B cell (primary cell): ENCODE results near the gene GTPBP4. TPM values are rescaled to one million over a fixed set of nuclear protein-coding genes. Genes with fewer than 3 reads are reported as not detected.

Experiments used
- ATAC-seq: fragments of 200-7000 bp; cut with Tn5 transposase; one replicate; pipeline ENCODE4 v1.10.0; 2021; ENCODE audit warnings: low read depth, mild to moderate bottlenecking, moderate number of reproducible peaks, moderate library complexity
- CTCF ChIA-PET: fragments of 350-600 bp; sonication (Branson Sonifier 250); formaldehyde crosslinking; loops from one replicate; lab custom pipeline; 2021; ENCODE audit warnings: antibody characterized with exemption, inconsistent platforms; lab: Charles Lee
- POLR2A ChIA-PET: fragments of 350-600 bp; sonication (Branson Sonifier 250); formaldehyde crosslinking; loops from one replicate; lab custom pipeline; 2021; ENCODE audit warnings: antibody characterized with exemption; lab: Charles Lee
- DNase-seq: peaks from one replicate; pipeline ENCODE4 v3.0.0; 2013
- H2AFZ ChIP-seq: 2 replicates; pipeline ENCODE4 v1.6.1; 2012; ENCODE audit warnings: mild to moderate bottlenecking, low read depth, low read length; ENCODE audit not compliant: insufficient read depth, poor library complexity, severe bottlenecking
- H3K27ac ChIP-seq, 2 donors: 1 replicate in 1 of 2; 2 replicates in 1 of 2; pipeline ENCODE4 v1.5.1; 2012 to 2013; ENCODE audit warnings: low read length in 2 of 2, mild to moderate bottlenecking in 2 of 2, moderate library complexity in 1 of 2
- H3K27me3 ChIP-seq, 4 experiments: fragments of 200-600 bp in 1 of 4; sonication (generic) in 1 of 4; replicated peaks in 1 of 4; 1 replicate in 2 of 4; 2 replicates in 2 of 4; pipeline versions ENCODE4 v1.6.1 to v1.7.0; 2013 to 2016; ENCODE audit warnings: low read length in 3 of 4, mild to moderate bottlenecking in 2 of 4, mixed read lengths in 1 of 4, moderate library complexity in 1 of 4; ENCODE audit not compliant: insufficient read depth in 4 of 4, control insufficient read depth in 3 of 4; ENCODE audit errors: control extremely low read depth in 1 of 4
- H3K36me3 ChIP-seq, 2 experiments: replicated peaks in 1 of 2; 1 replicate in 1 of 2; 2 replicates in 1 of 2; pipeline versions ENCODE4 v1.6.1 to v1.7.1; 2013; ENCODE audit warnings: low read length in 1 of 2; ENCODE audit not compliant: insufficient read depth in 2 of 2, control insufficient read depth in 1 of 2; ENCODE audit errors: control extremely low read depth in 1 of 2, extremely low read depth in 1 of 2
- H3K4me1 ChIP-seq, 2 donors: fragments of 200-600 bp in 1 of 2; sonication (generic) in 1 of 2; 1 replicate in 1 of 2; 2 replicates in 1 of 2; pipeline versions ENCODE4 v1.5.1 to v1.6.1; 2013 to 2017; ENCODE audit warnings: low read length in 2 of 2; ENCODE audit not compliant: control insufficient read depth in 2 of 2, insufficient read depth in 2 of 2
- H3K4me2 ChIP-seq: replicated peaks from 2 replicates; pipeline ENCODE3; 2012; ENCODE audit warnings: mild to moderate bottlenecking, low read depth, low read length; ENCODE audit not compliant: poor library complexity, severe bottlenecking
- H3K4me3 ChIP-seq, 5 experiments: fragments of 200-600 bp in 1 of 5; sonication (generic) in 1 of 5; 1 replicate in 3 of 5; 2 replicates in 2 of 5; pipeline versions ENCODE4 v1.5.1 to v1.7.0; 2011 to 2016; ENCODE audit warnings: low read length in 4 of 5, mild to moderate bottlenecking in 4 of 5, low read depth in 2 of 5, control low read depth in 1 of 5, moderate library complexity in 1 of 5; ENCODE audit not compliant: insufficient read depth in 1 of 5; ENCODE audit errors: control extremely low read depth in 1 of 5, extremely low read depth in 1 of 5
- H3K79me2 ChIP-seq: fragments of 200-600 bp; sonication (generic); one replicate; pipeline ENCODE4 v1.6.0; 2016; ENCODE audit warnings: low read length; ENCODE audit not compliant: control insufficient read depth, insufficient read depth
- H3K9ac ChIP-seq: fragments of 200-600 bp; sonication (generic); 2 replicates; pipeline ENCODE4 v1.6.1; 2017; ENCODE audit warnings: mild to moderate bottlenecking, low read length, moderate library complexity
- H3K9me3 ChIP-seq, 3 donors: one replicate each; pipeline versions ENCODE4 v1.6.1 to v1.7.1; 2013; ENCODE audit warnings: low read length in 2 of 3; ENCODE audit not compliant: control insufficient read depth in 2 of 3, insufficient read depth in 1 of 3; ENCODE audit errors: control extremely low read depth in 1 of 3
- H4K20me1 ChIP-seq: 2 replicates; pipeline ENCODE4 v1.6.0; 2012; ENCODE audit warnings: mild to moderate bottlenecking, low read length; ENCODE audit not compliant: insufficient read depth, control insufficient read depth, poor library complexity, severe bottlenecking
- H3K27ac Mint-ChIP-seq: one replicate; pipeline ENCODE4 v1.8.0; 2021; ENCODE audit warnings: mixed read lengths
- H3K27me3 Mint-ChIP-seq: one replicate; pipeline ENCODE4 v1.8.0; 2021; ENCODE audit warnings: mixed read lengths
- H3K4me1 Mint-ChIP-seq: one replicate; pipeline ENCODE4 v1.8.0; 2021; ENCODE audit warnings: mixed read lengths
- H3K4me3 Mint-ChIP-seq: one replicate; pipeline ENCODE4 v1.8.0; 2021; ENCODE audit warnings: mixed read lengths
- H3K9me3 Mint-ChIP-seq: one replicate; pipeline ENCODE4 v1.8.0; 2022; ENCODE audit warnings: mixed read lengths; ENCODE audit not compliant: insufficient read depth
- EZH2 ChIP-seq: IDR thresholded peaks from 2 replicates; pipeline ENCODE4 v1.6.1; 2012; ENCODE audit warnings: borderline replicate concordance, low read depth, mild to moderate bottlenecking, moderate library complexity, low read length; ENCODE audit not compliant: insufficient read depth, poor library complexity, severe bottlenecking
- WGBS: methylation state at CpG from one replicate; pipeline ENCODE4 v1.1.5; 2013; ENCODE audit warnings: missing lambda C conversion rate; ENCODE audit not compliant: insufficient coverage; 5-methylcytosine and 5-hydroxymethylcytosine counted together
- intact Hi-C: fragments of 100-400 bp; cut with micrococcal nuclease; formaldehyde crosslinking; loops from one replicate; pipeline ENCODE4 v1.10.0; 2022
- polyA plus RNA-seq: library from polyadenylated mRNA; depleted of rRNA; stranded (reverse); fragments of >200 nt; gene quantifications from 2 replicates; pipeline ENCODE4 v1.2.3, GENCODE V29; 2012
- total RNA-seq, 2 donors: library from RNA; stranded (reverse); fragments of 120-200 nt in 1 of 2; gene quantifications; 1 replicate in 1 of 2; 2 replicates in 1 of 2; pipeline versions ENCODE4 v1.2.3 to v1.2.4, GENCODE V29; 2013 to 2022
- TF ChIP-seq, protein P1 (sequence below): fragments of 200-600 bp; IDR thresholded peaks from one replicate; pipeline ENCODE4 v1.8.0; 2022; ENCODE audit warnings: antibody characterized with exemption, mild to moderate bottlenecking

Gene GTPBP4
- total and polyA plus RNA-seq, 2 donors (not counting 1 experiment from before 2014, with no cell fraction given) = 11.8 to 45.4 TPM

DNA sequence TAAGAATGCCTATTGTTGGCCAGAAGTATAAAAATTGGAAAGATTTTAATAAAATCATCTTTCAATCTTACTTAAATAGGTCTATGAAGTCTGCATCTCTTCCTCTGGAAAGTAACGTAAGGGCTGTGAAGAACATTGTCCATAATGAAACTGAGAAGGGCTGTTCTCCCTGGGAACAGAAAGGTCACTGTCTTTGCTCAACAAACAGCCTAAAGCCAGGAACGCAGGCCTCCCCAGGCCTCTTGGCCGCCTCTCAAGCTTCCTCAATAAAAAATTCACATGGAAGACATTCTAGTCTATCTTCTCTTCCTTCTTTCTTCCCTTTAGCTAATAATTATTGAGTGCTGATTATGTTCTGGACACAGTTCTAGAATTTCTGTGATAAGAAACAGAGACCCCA, 46.5 kb downstream of the GTPBP4 start:
- CTCF ChIA-PET = no interaction called here
- WGBS = no CpG with 5 or more reads among the region's 3 CpGs

DNA sequence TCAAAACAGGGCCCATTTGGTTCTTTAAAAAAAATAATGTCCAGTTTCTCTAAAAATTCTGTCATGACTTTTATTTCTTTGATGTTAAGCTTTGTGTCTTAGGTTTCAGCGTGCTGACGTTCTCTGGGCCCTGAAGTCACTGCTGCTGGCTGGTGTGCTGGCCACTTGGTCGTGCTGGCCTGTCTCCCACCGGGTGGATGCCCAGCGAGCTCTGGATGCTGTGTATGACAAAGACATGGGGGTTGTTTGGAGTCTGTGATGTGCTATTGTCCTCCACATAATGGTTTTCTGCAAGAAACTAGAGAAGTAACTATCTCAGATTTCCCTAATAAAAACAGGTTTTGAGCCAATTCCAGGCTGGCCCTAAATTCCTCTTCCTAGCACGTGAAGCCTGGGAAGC, 47.0 kb downstream of the GTPBP4 start:
- Histone ChIP-seq H3K36me3 (peaks cover 0 to 27% of the 10 kb centered on the region in 2 experiments), H3K27me3 (no peaks in the 10 kb centered on the region), H3K79me2 (peaks cover 2% of the 10 kb centered on the region), H3K4me2 (no peak overlapping the region), H3K4me3 (no peak overlapping the region), H4K20me1 (no peaks in the 10 kb centered on the region), H2AFZ (no peak overlapping the region), H3K27ac (no peak overlapping the region), H3K9me3 (no peaks in the 10 kb centered on the region), H3K4me1 (peaks cover 0 to 8% of the 10 kb centered on the region in 2 donors), H3K9ac (no peak overlapping the region)
- Mint-ChIP-seq H3K4me3 (no peak overlapping the region), H3K27me3 (no peaks in the 10 kb centered on the region), H3K27ac (no peak overlapping the region), H3K9me3 (no peaks in the 10 kb centered on the region), H3K4me1 (peaks cover 22% of the 10 kb centered on the region)
- intact Hi-C loops = no loop called here
- POLR2A ChIA-PET = no interaction called here
- TF ChIP-seq, protein P1, sequence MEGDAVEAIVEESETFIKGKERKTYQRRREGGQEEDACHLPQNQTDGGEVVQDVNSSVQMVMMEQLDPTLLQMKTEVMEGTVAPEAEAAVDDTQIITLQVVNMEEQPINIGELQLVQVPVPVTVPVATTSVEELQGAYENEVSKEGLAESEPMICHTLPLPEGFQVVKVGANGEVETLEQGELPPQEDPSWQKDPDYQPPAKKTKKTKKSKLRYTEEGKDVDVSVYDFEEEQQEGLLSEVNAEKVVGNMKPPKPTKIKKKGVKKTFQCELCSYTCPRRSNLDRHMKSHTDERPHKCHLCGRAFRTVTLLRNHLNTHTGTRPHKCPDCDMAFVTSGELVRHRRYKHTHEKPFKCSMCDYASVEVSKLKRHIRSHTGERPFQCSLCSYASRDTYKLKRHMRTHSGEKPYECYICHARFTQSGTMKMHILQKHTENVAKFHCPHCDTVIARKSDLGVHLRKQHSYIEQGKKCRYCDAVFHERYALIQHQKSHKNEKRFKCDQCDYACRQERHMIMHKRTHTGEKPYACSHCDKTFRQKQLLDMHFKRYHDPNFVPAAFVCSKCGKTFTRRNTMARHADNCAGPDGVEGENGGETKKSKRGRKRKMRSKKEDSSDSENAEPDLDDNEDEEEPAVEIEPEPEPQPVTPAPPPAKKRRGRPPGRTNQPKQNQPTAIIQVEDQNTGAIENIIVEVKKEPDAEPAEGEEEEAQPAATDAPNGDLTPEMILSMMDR = no peak
- no peak for TF ChIP-seq EZH2
- DNase-seq = no peak
- WGBS = 100% methylated on average over 1 of the region's 6 CpGs
- CTCF ChIA-PET = no interaction called here
- no peak for ATAC-seq

More for the DNA sequence above, 46.5 kb downstream of the GTPBP4 start:
- H3K4me1 ChIP-seq = peaks cover 0 to 8% of the 10 kb centered on the region in 2 donors
- H3K36me3 ChIP-seq = peaks cover 0 to 22% of the 10 kb centered on the region in 2 experiments
- no peaks in the 10 kb centered on the region for H3K9me3 ChIP-seq
- POLR2A ChIA-PET = no interaction called here
- no peaks in the 10 kb centered on the region for H4K20me1 ChIP-seq
- H3K27ac ChIP-seq = no peak overlapping the region
- TF ChIP-seq EZH2 = no peak
- TF ChIP-seq, protein P1 = no peak
- no peak overlapping the region for H3K4me2 ChIP-seq
- Mint-ChIP-seq H3K4me3 (no peak overlapping the region), H3K27ac (no peak overlapping the region), H3K4me1 (peaks cover 20% of the 10 kb centered on the region), H3K27me3 (no peaks in the 10 kb centered on the region), H3K9me3 (no peaks in the 10 kb centered on the region)
- no peak for DNase-seq
- no peak for ATAC-seq
- intact Hi-C loops = no loop called here
- H3K4me3 ChIP-seq = no peak overlapping the region
- no peak overlapping the region for H2AFZ ChIP-seq
- peaks cover 2% of the 10 kb centered on the region for H3K79me2 ChIP-seq
- H3K9ac ChIP-seq = no peak overlapping the region
- H3K27me3 ChIP-seq = no peaks in the 10 kb centered on the region
